Peyer's patch (tissue), 4 donors: Measurements from ENCODE around the gene KCNQ2.

Experiments used
- CTCF ChIP-seq, 6 experiments: fragments of 450-650 bp in 4 of 6; fragments of 200-600 bp in 2 of 6; sonication (generic) in 1 of 6; IDR thresholded peaks; one replicate each; pipeline ENCODE4 v1.5.1; 2017 to 2019; ENCODE audit warnings: antibody characterized with exemption in 6 of 6, mild to moderate bottlenecking in 3 of 6, moderate library complexity in 1 of 6
- POLR2A ChIP-seq, 2 donors: fragments of 450-650 bp; IDR thresholded peaks; one replicate each; pipeline ENCODE4 v1.5.1; 2017; ENCODE audit warnings: antibody characterized with exemption in 2 of 2, mild to moderate bottlenecking in 2 of 2, moderate library complexity in 2 of 2

GRCh38 chr20:63411898-63412631, 60.4 kb downstream of the KCNQ2 start:
- no peak for TF ChIP-seq POLR2A (IDR thresholded peaks at IDR 0.05)
- no peak for TF ChIP-seq CTCF (IDR thresholded peaks at IDR 0.05)
